Ishikawa (cell line): Measurements from ENCODE around the gene NAA50.

ENCODE experiments used
- CEBPB ChIP-seq: IDR thresholded peaks from 2 replicates; pipeline ENCODE4 v1.6.1; 2012
- CREB1 ChIP-seq: IDR thresholded peaks from 2 replicates; pipeline ENCODE4 v1.6.1; 2012; ENCODE audit warnings: low read depth
- EP300 ChIP-seq: IDR thresholded peaks from 2 replicates; pipeline ENCODE4 v1.6.1; 2012; ENCODE audit warnings: borderline replicate concordance
- FOXM1 ChIP-seq: IDR thresholded peaks from 2 replicates; pipeline ENCODE4 v1.6.1; 2012; ENCODE audit warnings: low read depth, borderline replicate concordance
- MAX ChIP-seq: IDR thresholded peaks from 2 replicates; pipeline ENCODE4 v1.6.1; 2012
- NFIC ChIP-seq: IDR thresholded peaks from 2 replicates; pipeline ENCODE4 v1.6.1; 2012
- RAD21 ChIP-seq: IDR thresholded peaks from 2 replicates; pipeline ENCODE4 v1.6.1; 2012; ENCODE audit warnings: low read depth
- TAF1 ChIP-seq: IDR thresholded peaks from 2 replicates; pipeline ENCODE4 v1.6.1; 2012; ENCODE audit warnings: low read depth, mild to moderate bottlenecking
- USF1 ChIP-seq: IDR thresholded peaks from 2 replicates; pipeline ENCODE4 v1.6.1; 2012

- TF ChIP-seq EP300: no peak
- no peak for TF ChIP-seq MAX
- TF ChIP-seq USF1: no peak
- TF ChIP-seq CREB1: no peak
- no peak for TF ChIP-seq FOXM1
- no peak for TF ChIP-seq TAF1
- TF ChIP-seq RAD21: no peak
- TF ChIP-seq NFIC: no peak
- no peak for TF ChIP-seq CEBPB
These were observed 37.9 kb upstream of the NAA50 start for GRCh38 chr3:113783980-113784379.
